Renal cortical epithelial cell (primary cell): ENCODE data around the gene PLA2G4A. TPM values are rescaled to one million over a fixed set of nuclear protein-coding genes. Genes with fewer than 3 reads are reported as not detected.

ENCODE experiments used
- DNase-seq: peaks from one replicate; pipeline ENCODE4 v3.0.0-alpha.2; 2011; ENCODE audit warnings: low read depth
- total RNA-seq: library from RNA; depleted of rRNA; stranded (reverse); fragments of >200 nt; gene quantifications from 2 replicates; pipeline ENCODE4 v1.2.3, GENCODE V29; 2014

Gene PLA2G4A
- total RNA-seq, 1 donor from 2014 or later, result 0.94 TPM

- no peak for DNase-seq
Measured at GRCh38 chr1:187027253-187027652, 198.5 kb downstream of the PLA2G4A start.

- DNase-seq, result no peak
Measured at GRCh38 chr1:187032316-187032981, 203.7 kb downstream of the PLA2G4A start.

GRCh38 chr1:187032982-187033692, 204.4 kb downstream of the PLA2G4A start:
- DNase-seq, result no peak

- DNase-seq, result no peak
Measured at GRCh38 chr1:187033693-187034390, 205.1 kb downstream of the PLA2G4A start.

- DNase-seq, result no peak
Measured at GRCh38 chr1:187034501-187034900, 205.8 kb downstream of the PLA2G4A start.

GRCh38 chr1:187037973-187038553, 209.3 kb downstream of the PLA2G4A start:
- DNase-seq, result no peak

Other genes starting within 250 kb of the PLA2G4A start
- 0.30 and 2.6 TPM in 2 replicates for gene PTGS2, start 148.5 kb upstream of the PLA2G4A start, total RNA-seq